Spleen (tissue), 11 donors: Measurements from ENCODE around the gene SHC1. TPM values are rescaled to one million over a fixed set of nuclear protein-coding genes. Genes with fewer than 3 reads are reported as not detected.

Experiments
- DNase-seq: peaks from one replicate; pipeline ENCODE4 v3.0.0-alpha.2; 2020
- H3K27ac ChIP-seq, 8 donors: fragments of 200-600 bp; sonication (generic) in 7 of 8; 1 replicate in 4 of 8; 2 replicates in 4 of 8; pipeline versions ENCODE4 v1.5.0 to v1.8.0; 2016 to 2021; ENCODE audit warnings: inconsistent platforms in 4 of 8, mild to moderate bottlenecking in 4 of 8, moderate library complexity in 1 of 8
- H3K27me3 ChIP-seq, 7 donors: fragments of 200-600 bp; sonication (generic) in 6 of 7; replicated peaks in 1 of 7; 1 replicate in 4 of 7; 2 replicates in 3 of 7; pipeline versions ENCODE4 v1.5.0 to v1.8.0; 2016 to 2021; ENCODE audit warnings: inconsistent platforms in 3 of 7, mild to moderate bottlenecking in 1 of 7
- H3K36me3 ChIP-seq, 6 donors: fragments of 200-600 bp; sonication (generic) in 5 of 6; 1 replicate in 4 of 6; 2 replicates in 2 of 6; pipeline versions ENCODE4 v1.5.0 to v1.8.0; 2016 to 2021; ENCODE audit warnings: inconsistent platforms in 2 of 6
- H3K4me1 ChIP-seq, 6 donors: fragments of 200-600 bp; sonication (generic) in 5 of 6; 1 replicate in 3 of 6; 2 replicates in 3 of 6; pipeline versions ENCODE4 v1.5.0 to v1.8.0; 2016 to 2021; ENCODE audit warnings: inconsistent platforms in 3 of 6
- H3K4me3 ChIP-seq, 8 donors: fragments of 200-600 bp; sonication (generic) in 7 of 8; 1 replicate in 4 of 8; 2 replicates in 4 of 8; pipeline versions ENCODE4 v1.5.0 to v1.8.0; 2016 to 2021; ENCODE audit warnings: inconsistent platforms in 4 of 8, mild to moderate bottlenecking in 4 of 8, moderate library complexity in 2 of 8
- H3K9me3 ChIP-seq, 8 donors: fragments of 200-600 bp; sonication (generic) in 7 of 8; 1 replicate in 4 of 8; 2 replicates in 4 of 8; pipeline versions ENCODE4 v1.5.0 to v1.8.0; 2016 to 2021; ENCODE audit warnings: inconsistent platforms in 4 of 8
- POLR2A ChIP-seq, 3 donors: fragments of 450-650 bp; IDR thresholded peaks; one replicate each; pipeline ENCODE4 v1.5.1; 2017; ENCODE audit warnings: antibody characterized with exemption in 3 of 3, mild to moderate bottlenecking in 1 of 3
- POLR2AphosphoS5 ChIP-seq, 3 donors: sonication (generic); formaldehyde crosslinking; IDR thresholded peaks; one replicate each; pipeline ENCODE4 v1.5.1; 2017; ENCODE audit warnings: antibody characterized with exemption in 3 of 3
- WGBS, 5 donors: extraction: QIAGEN DNeasy Blood & Tissue Kit in 3 of 5; methylation state at CpG; one replicate each; pipeline versions ENCODE4 v1.1.5 to v1.1.7; 2013 to 2018; 5-methylcytosine and 5-hydroxymethylcytosine counted together
- intact Hi-C: fragments of 100-400 bp; cut with DNase I; formaldehyde crosslinking; loops from one replicate; pipeline ENCODE4 v1.15.0; 2023; ENCODE audit warnings: low total_unique reads
- polyA plus RNA-seq, 3 donors: library from polyadenylated mRNA; stranded (reverse); fragments of 200-250 nt; gene quantifications; one replicate each; pipeline ENCODE4 v1.2.1, GENCODE V29; 2013
- total RNA-seq, 7 donors: library from RNA; depleted of rRNA in 3 of 7; stranded (reverse); fragments of >200 nt in 3 of 7; fragmentation: NEBNext Ultra II Directional in 4 of 7; extraction: Animal tissue kit (Norgen Biotek cat#: 25700) in 4 of 7; gene quantifications; one replicate each; pipeline versions ENCODE4 v1.1.0 to v1.2.1, GENCODE V29; 2016 to 2021
- TF ChIP-seq, protein P1 (sequence below), 11 experiments: fragments of 200-600 bp in 7 of 11; fragments of 450-650 bp in 4 of 11; sonication (generic) in 4 of 11; IDR thresholded peaks in 8 of 11; conservative IDR thresholded peaks in 3 of 11; 1 replicate in 7 of 11; 2 replicates in 4 of 11; pipeline versions ENCODE4 v1.4.0 to v1.8.0; 2016 to 2021; ENCODE audit warnings: antibody characterized with exemption in 11 of 11, inconsistent platforms in 4 of 11, mild to moderate bottlenecking in 1 of 11
- donor health status: healthy with polysubstance abuse.
- donor health status: DM: no; HTN: no; CAD: no; lungs with moderate emphysema.
- donor health status: DM: no; HTN: no; CAD: no.
- donor health status: Bipolar disorder and iron deficiency.
- donor health status: healthy.
- donor health status: DM: no; HTN: no; CAD: no.
- donor health status: DM: yes; HTN: yes; CAD: no.

Gene SHC1
- total and polyA plus RNA-seq, 10 donors, result 36.8 to 133 (median 92.3) TPM

- H3K27me3 ChIP-seq, result no peaks in the 10 kb centered on the region
- WGBS, 5 donors, result 33 to 47% (median 38%) methylated on average over 15 of the region's 15 CpGs
- H3K36me3 ChIP-seq, result peaks cover 0 to 46% (median 28%) of the 10 kb centered on the region in 6 donors
- H3K27ac ChIP-seq, result peak overlapping the region; percentile 28 to 89 (median 82)
- peak; percentile 87 for DNase-seq
- H3K4me3 ChIP-seq, result peak overlapping the region in 5 of 8 donors; percentile 1 to 78 (median 19)
- intact Hi-C loops, result no loop called here
- H3K9me3 ChIP-seq, result no peaks in the 10 kb centered on the region
- no peak for TF ChIP-seq POLR2A (IDR thresholded peaks at IDR 0.05)
- peak; percentile 11 to 56 (median 37) for TF ChIP-seq POLR2AphosphoS5 (IDR thresholded peaks at IDR 0.05)
- TF ChIP-seq, protein P1, sequence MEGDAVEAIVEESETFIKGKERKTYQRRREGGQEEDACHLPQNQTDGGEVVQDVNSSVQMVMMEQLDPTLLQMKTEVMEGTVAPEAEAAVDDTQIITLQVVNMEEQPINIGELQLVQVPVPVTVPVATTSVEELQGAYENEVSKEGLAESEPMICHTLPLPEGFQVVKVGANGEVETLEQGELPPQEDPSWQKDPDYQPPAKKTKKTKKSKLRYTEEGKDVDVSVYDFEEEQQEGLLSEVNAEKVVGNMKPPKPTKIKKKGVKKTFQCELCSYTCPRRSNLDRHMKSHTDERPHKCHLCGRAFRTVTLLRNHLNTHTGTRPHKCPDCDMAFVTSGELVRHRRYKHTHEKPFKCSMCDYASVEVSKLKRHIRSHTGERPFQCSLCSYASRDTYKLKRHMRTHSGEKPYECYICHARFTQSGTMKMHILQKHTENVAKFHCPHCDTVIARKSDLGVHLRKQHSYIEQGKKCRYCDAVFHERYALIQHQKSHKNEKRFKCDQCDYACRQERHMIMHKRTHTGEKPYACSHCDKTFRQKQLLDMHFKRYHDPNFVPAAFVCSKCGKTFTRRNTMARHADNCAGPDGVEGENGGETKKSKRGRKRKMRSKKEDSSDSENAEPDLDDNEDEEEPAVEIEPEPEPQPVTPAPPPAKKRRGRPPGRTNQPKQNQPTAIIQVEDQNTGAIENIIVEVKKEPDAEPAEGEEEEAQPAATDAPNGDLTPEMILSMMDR (IDR thresholded peaks at IDR 0.05 in 8 of 11, conservative IDR thresholded peaks at IDR 0.05 in 3 of 11), result no peak
- H3K4me1 ChIP-seq, result peaks cover 51 to 69% (median 65%) of the 10 kb centered on the region in 6 donors
Measured at GRCh38 chr1:154951901-154952657, 18.5 kb downstream of the SHC1 start.

DNA sequence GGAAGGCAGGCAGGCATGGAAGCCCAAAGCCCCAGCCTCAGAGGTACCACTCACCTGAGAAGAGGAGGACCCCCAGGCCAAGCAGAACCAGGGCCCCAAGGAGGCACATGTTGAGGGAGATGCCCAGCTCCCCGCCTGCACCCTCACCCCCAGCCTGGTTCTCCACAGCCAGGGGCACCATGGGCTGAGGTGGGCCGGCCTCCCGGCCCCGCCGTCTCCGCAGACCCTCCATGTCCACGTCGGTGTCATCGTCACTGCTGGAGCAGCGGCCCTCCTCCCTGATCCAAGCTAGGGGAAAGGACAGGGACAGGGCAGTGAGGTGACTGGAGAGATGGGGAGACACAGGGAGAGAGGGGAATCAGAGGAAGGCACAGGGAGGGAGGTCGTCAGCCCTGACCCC, 22.5 kb downstream of the SHC1 start:
- peaks cover 0 to 75% (median 49%) of the 10 kb centered on the region in 6 donors for H3K36me3 ChIP-seq
- no peak for DNase-seq

DNA sequence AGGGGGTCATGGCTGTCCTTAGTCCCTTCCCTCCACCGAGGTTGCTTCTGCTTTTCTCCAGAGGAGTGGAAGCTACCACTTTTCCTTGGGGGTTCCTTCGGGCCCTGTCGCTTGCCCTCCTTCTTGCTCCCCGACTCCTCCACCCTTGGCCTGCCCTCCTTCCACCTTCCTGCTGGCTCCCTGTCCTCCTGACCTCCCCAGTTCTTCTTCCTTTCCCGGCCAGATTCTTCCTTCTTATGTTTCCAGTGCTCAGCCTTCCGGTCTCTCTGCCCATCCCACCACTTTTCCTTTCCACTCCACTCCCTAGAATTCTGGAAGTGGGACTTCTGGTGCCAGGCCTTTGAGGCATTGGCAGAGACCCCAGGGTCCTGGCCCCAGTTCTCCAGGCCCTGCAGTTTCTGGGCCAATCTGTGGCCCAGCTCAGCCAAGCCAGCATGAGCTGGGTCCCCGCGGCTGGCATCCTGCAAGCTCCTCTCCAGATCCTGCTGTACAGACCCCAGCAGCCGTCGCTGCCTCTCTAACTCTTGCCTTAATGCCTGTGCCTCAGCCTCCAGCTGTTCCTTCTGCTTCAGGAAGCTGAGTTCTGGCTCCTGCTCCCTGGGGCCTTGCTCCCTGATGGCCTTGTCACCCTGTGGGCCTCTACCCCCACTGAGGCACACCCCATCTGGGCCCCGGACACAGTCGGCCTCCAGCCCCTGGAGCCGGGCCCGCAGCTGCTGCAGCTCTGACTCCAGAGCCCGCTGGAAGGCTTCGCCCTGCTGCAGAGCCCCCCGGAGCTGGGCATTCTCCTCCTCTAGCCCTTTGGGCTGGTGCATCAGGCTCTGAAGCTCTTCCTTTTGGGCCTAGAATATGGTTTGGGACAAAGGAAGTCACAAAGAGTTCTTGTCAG, 24.3 kb downstream of the SHC1 start:
- Histone ChIP-seq H3K4me3 (no peak overlapping the region), H3K27me3 (no peaks in the 10 kb centered on the region), H3K4me1 (peaks cover 39 to 65% (median 56%) of the 10 kb centered on the region in 6 donors), H3K36me3 (peaks cover 0 to 68% (median 47%) of the 10 kb centered on the region in 6 donors), H3K9me3 (no peaks in the 10 kb centered on the region), H3K27ac (peak overlapping the region in 2 of 8 donors; percentile 92 to 99)
- TF ChIP-seq POLR2A (IDR thresholded peaks at IDR 0.05), result no peak
- TF ChIP-seq POLR2AphosphoS5 (IDR thresholded peaks at IDR 0.05), result peak in 1 of 3 donors; percentile 33
- TF ChIP-seq, protein P1 (IDR thresholded peaks at IDR 0.05 in 8 of 11, conservative IDR thresholded peaks at IDR 0.05 in 3 of 11), result no peak
- no peak for DNase-seq
- intact Hi-C loops, result no loop called here
- WGBS, 5 donors, result 70 to 82% (median 81%) methylated on average over 13 to 17 of the region's 17 CpGs

More for the DNA sequence above, 22.5 kb downstream of the SHC1 start:
- 94 to 99% (median 96%) methylated on average over 9 to 11 of the region's 11 CpGs for WGBS, 5 donors
- TF ChIP-seq POLR2AphosphoS5 (IDR thresholded peaks at IDR 0.05) (peak in 1 of 3 donors; percentile 53), POLR2A (IDR thresholded peaks at IDR 0.05) (no peak)
- TF ChIP-seq, protein P1 (IDR thresholded peaks at IDR 0.05 in 8 of 11, conservative IDR thresholded peaks at IDR 0.05 in 3 of 11), result no peak
- Histone ChIP-seq H3K9me3 (no peaks in the 10 kb centered on the region), H3K4me1 (peaks cover 40 to 65% (median 56%) of the 10 kb centered on the region in 6 donors), H3K4me3 (no peak overlapping the region), H3K27me3 (no peaks in the 10 kb centered on the region), H3K27ac (peak overlapping the region in 1 of 8 donors; percentile 11)
- intact Hi-C loops, result no loop called here
